SK-N-SH (cell line): ENCODE data around the gene MAP1A. TPM values are rescaled to one million over a fixed set of nuclear protein-coding genes. Genes with fewer than 3 reads are reported as not detected.

ENCODE experiments used
- CTCF ChIA-PET: fragments of 300-600, 350-600 bp; formaldehyde crosslinking; extraction: SDS; loops from one replicate; lab custom pipeline; 2021; lab: Yijun Ruan, JAX
- POLR2A ChIA-PET: fragments of 350-600 bp; sonication (Branson Sonifier 250); formaldehyde crosslinking; extraction: SDS; loops from one replicate; lab custom pipeline; 2020; ENCODE audit warnings: antibody characterized with exemption, inconsistent platforms; lab: Yijun Ruan, JAX
- DNase-seq: peaks from one replicate; pipeline ENCODE4 v3.0.0; 2012
- H2AFZ ChIP-seq: fragments of 200-600 bp; sonication (generic); 2 replicates; pipeline ENCODE4 v1.8.1; 2016; ENCODE audit warnings: antibody characterized with exemption, mild to moderate bottlenecking, low read depth
- H3F3A ChIP-seq: fragments of 200-600 bp; sonication (generic); replicated peaks from 2 replicates; pipeline ENCODE3; 2016; ENCODE audit warnings: antibody characterized with exemption, mild to moderate bottlenecking; ENCODE audit not compliant: insufficient read depth
- H3K27ac ChIP-seq, 2 experiments: fragments of 200-500 bp in 1 of 2; fragments of 200-600 bp in 1 of 2; sonication (Bioruptor generic) in 1 of 2; sonication (generic), shearing (Covaris generic) in 1 of 2; 2 replicates each; pipeline versions ENCODE4 v1.5.1 to v1.6.1; 2014 to 2016; ENCODE audit warnings: low read depth in 2 of 2, inconsistent platforms in 1 of 2, low read length in 1 of 2, mild to moderate bottlenecking in 1 of 2, mixed read lengths in 1 of 2
- H3K27me3 ChIP-seq: fragments of 200-600 bp; sonication (generic), shearing (Covaris generic); 2 replicates; pipeline ENCODE4 v1.6.1; 2016; ENCODE audit warnings: mixed run types; ENCODE audit not compliant: insufficient read depth
- H3K36me3 ChIP-seq, 2 experiments: fragments of 200-500 bp in 1 of 2; fragments of 200-600 bp in 1 of 2; sonication (Bioruptor generic) in 1 of 2; sonication (generic) in 1 of 2; replicated peaks in 1 of 2; 2 replicates each; pipeline versions ENCODE3 to v1.5.1; 2014 to 2016; ENCODE audit warnings: low read length in 1 of 2, mild to moderate bottlenecking in 1 of 2; ENCODE audit not compliant: insufficient read depth in 2 of 2, control insufficient read depth in 1 of 2
- H3K4me1 ChIP-seq, 2 experiments: fragments of 200-500 bp in 1 of 2; fragments of 200-600 bp in 1 of 2; sonication (Bioruptor generic) in 1 of 2; sonication (generic), shearing (Covaris generic) in 1 of 2; 2 replicates each; pipeline versions ENCODE4 v1.5.1 to v1.6.1; 2014 to 2016; ENCODE audit warnings: low read depth in 1 of 2, low read length in 1 of 2, mixed run types in 1 of 2; ENCODE audit not compliant: insufficient read depth in 2 of 2, control insufficient read depth in 1 of 2
- H3K4me2 ChIP-seq: fragments of 200-600 bp; sonication (generic), shearing (Covaris generic); 2 replicates; pipeline ENCODE4 v1.6.1; 2017; ENCODE audit warnings: mixed run types
- H3K4me3 ChIP-seq, 2 experiments: fragments of 200-500 bp in 1 of 2; fragments of 200-600 bp in 1 of 2; sonication (Bioruptor generic) in 1 of 2; sonication (generic), shearing (Covaris generic) in 1 of 2; 2 replicates each; pipeline versions ENCODE4 v1.5.1 to v1.8.1; 2014 to 2016; ENCODE audit warnings: low read depth in 2 of 2, inconsistent platforms in 1 of 2, low read length in 1 of 2, mild to moderate bottlenecking in 1 of 2, mixed read lengths in 1 of 2, moderate library complexity in 1 of 2
- H3K79me2 ChIP-seq: fragments of 200-600 bp; sonication (generic); 2 replicates; pipeline ENCODE4 v1.8.1; 2017; ENCODE audit warnings: mild to moderate bottlenecking; ENCODE audit not compliant: insufficient read depth
- H3K9ac ChIP-seq: fragments of 200-600 bp; sonication (generic); 2 replicates; pipeline ENCODE4 v1.6.1; 2017; ENCODE audit warnings: mixed run types
- H3K9me2 ChIP-seq: fragments of 200-600 bp; sonication (generic); 2 replicates; pipeline ENCODE4 v1.6.1; 2017; ENCODE audit warnings: mixed run types
- H3K9me3 ChIP-seq: fragments of 200-600 bp; sonication (generic); 2 replicates; pipeline ENCODE4 v1.6.1; 2017; ENCODE audit warnings: mixed run types, mild to moderate bottlenecking, moderate library complexity
- H4K20me1 ChIP-seq: fragments of 200-600 bp; sonication (generic); 2 replicates; pipeline ENCODE4 v1.6.1; 2017; ENCODE audit warnings: mild to moderate bottlenecking, mixed run types; ENCODE audit not compliant: insufficient read depth
- CHD2 ChIP-seq: fragments of 150-350 bp; IDR thresholded peaks from 2 replicates; pipeline ENCODE4 v1.6.1; 2018; ENCODE audit warnings: low read length; ENCODE audit not compliant: partially characterized antibody
- EP300 ChIP-seq, 2 experiments: IDR thresholded peaks; 2 replicates each; pipeline versions ENCODE4 v1.4.0 to v1.6.1; 2012; ENCODE audit warnings: borderline replicate concordance in 1 of 2, low read depth in 1 of 2, low read length in 1 of 2
- FOSL2 ChIP-seq: IDR thresholded peaks from 2 replicates; pipeline ENCODE4 v1.4.0; 2012; ENCODE audit warnings: low read depth, mild to moderate bottlenecking, moderate library complexity, borderline replicate concordance
- FOXM1 ChIP-seq: IDR thresholded peaks from 2 replicates; pipeline ENCODE4 v1.4.0; 2012; ENCODE audit warnings: low read depth, mild to moderate bottlenecking
- GATA2 ChIP-seq: sonication (generic); formaldehyde crosslinking; IDR thresholded peaks from 2 replicates; pipeline ENCODE4 v1.5.0; 2020; ENCODE audit warnings: mild to moderate bottlenecking, missing genetic modification reagents
- JUND ChIP-seq: IDR thresholded peaks from 2 replicates; pipeline ENCODE4 v1.4.0; 2012
- MXI1 ChIP-seq: IDR thresholded peaks from 2 replicates; pipeline ENCODE4 v1.6.1; 2012; ENCODE audit warnings: mild to moderate bottlenecking, low read depth, low read length, improper control_type of control experiment
- POLR2AphosphoS5 ChIP-seq: IDR thresholded peaks from 2 replicates; pipeline ENCODE4 v1.6.1; 2012; ENCODE audit warnings: low read depth, low read length
- RAD21 ChIP-seq: IDR thresholded peaks from 2 replicates; pipeline ENCODE4 v1.6.1; 2012; ENCODE audit warnings: mild to moderate bottlenecking, low read length
- RFX5 ChIP-seq: IDR thresholded peaks from 2 replicates; pipeline ENCODE4 v1.6.1; 2012; ENCODE audit warnings: mild to moderate bottlenecking, improper control_type of control experiment, low read length
- RXRA ChIP-seq: IDR thresholded peaks from 2 replicates; pipeline ENCODE4 v1.4.0; 2012; ENCODE audit warnings: low read depth, mild to moderate bottlenecking, borderline replicate concordance
- SIN3A ChIP-seq: IDR thresholded peaks from 2 replicates; pipeline ENCODE4 v1.6.1; 2012; ENCODE audit warnings: low read depth, mild to moderate bottlenecking, low read length, moderate library complexity, borderline replicate concordance
- YY1 ChIP-seq: IDR thresholded peaks from 2 replicates; pipeline ENCODE4 v1.4.0; 2012; ENCODE audit warnings: low read depth, mild to moderate bottlenecking
- WGBS: methylation state at CpG from one replicate; pipeline ENCODE4 v1.1.6; 2017; ENCODE audit warnings: low lambda C conversion rate; 5-methylcytosine and 5-hydroxymethylcytosine counted together
- polyA plus RNA-seq, 3 experiments: library from polyadenylated mRNA; depleted of rRNA; stranded (reverse); fragments of >200 nt; gene quantifications; 2 replicates each; pipeline ENCODE4 v1.2.3, GENCODE V29; 2012
- TF ChIP-seq, protein P1 (sequence below): IDR thresholded peaks from 2 replicates; pipeline ENCODE4 v1.4.0; 2012; ENCODE audit warnings: low read depth
- TF ChIP-seq, protein P2 (sequence below): IDR thresholded peaks from 2 replicates; pipeline ENCODE4 v1.6.1; 2012; ENCODE audit warnings: mild to moderate bottlenecking, low read depth, low read length, moderate library complexity
- TF ChIP-seq, protein P3 (sequence below): fragments of 150-350 bp; IDR thresholded peaks from 2 replicates; pipeline ENCODE4 v1.6.1; 2017; ENCODE audit warnings: antibody characterized with exemption, low read length, low read depth, borderline replicate concordance

The MAP1A gene
- polyA plus RNA-seq, 1 of the 3 experiments (the other 2 are of a cell fraction), result 6.0 TPM

DNA sequence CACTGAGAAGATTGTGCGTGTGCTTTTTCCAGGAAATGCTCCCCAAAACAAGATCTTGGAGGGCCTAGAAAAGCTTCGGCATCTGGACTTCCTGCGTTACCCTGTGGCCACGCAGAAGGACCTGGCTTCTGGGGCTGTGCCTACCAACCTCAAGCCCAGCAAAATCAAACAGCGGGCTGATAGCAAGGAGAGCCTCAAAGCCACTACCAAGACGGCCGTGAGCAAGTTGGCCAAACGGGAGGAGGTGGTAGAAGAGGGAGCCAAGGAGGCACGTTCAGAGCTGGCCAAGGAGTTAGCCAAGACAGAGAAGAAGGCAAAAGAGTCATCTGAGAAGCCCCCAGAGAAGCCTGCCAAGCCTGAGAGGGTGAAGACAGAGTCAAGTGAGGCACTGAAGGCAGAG is 4.8 kb downstream of the MAP1A start:
- H3K9me2 ChIP-seq, result no peaks in the 10 kb centered on the region
- peaks cover 4 to 20% of the 10 kb centered on the region in 2 experiments; a peak in 2 of 4 replicates for H3K4me1 ChIP-seq
- TF ChIP-seq RXRA, result no peak
- no peaks in the 10 kb centered on the region for H3K9me3 ChIP-seq
- peaks cover 13 to 51% of the 10 kb centered on the region in 2 experiments for H3K36me3 ChIP-seq
- H2AFZ ChIP-seq, result no peak overlapping the region
- CTCF ChIA-PET, result interaction anchor here (1.6 kb wide), 1 partner anchor 8 kb away, joined by 5 read pairs; no protein-coding TSS in a partner anchor
- no peak overlapping the region for H3K4me3 ChIP-seq
- no peak for DNase-seq
- no peak overlapping the region for H3K4me2 ChIP-seq
- 0 out of 2 replicates have a peak, but pooled peaks cover 7% of the 10 kb centered on the region for H3K79me2 ChIP-seq
- POLR2A ChIA-PET, result interaction anchor here (0.6 to 1.1 kb wide), 2 partner anchors 11 to 36 kb away, joined by 3 to 4 read pairs; no protein-coding TSS in a partner anchor
- no peak overlapping the region for H3K27ac ChIP-seq
- no peaks in the 10 kb centered on the region for H3K27me3 ChIP-seq
- 84% methylated on average over 9 of the region's 9 CpGs for WGBS
- no peak overlapping the region for H3K9ac ChIP-seq
- H4K20me1 ChIP-seq, result no peaks in the 10 kb centered on the region
- H3F3A ChIP-seq, result no peaks in the 10 kb centered on the region

DNA sequence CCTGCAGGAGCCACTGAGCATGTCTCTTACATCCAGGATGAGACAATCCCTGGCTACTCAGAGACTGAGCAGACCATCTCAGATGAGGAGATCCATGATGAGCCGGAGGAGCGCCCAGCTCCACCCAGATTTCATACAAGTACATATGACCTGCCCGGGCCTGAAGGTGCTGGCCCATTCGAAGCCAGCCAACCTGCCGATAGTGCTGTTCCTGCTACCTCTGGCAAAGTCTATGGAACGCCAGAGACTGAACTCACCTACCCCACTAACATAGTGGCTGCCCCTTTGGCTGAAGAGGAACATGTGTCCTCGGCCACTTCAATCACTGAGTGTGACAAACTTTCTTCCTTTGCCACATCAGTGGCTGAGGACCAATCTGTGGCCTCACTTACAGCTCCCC is 6.2 kb downstream of the MAP1A start:
- H3K36me3 ChIP-seq, result peaks cover 13 to 51% of the 10 kb centered on the region in 2 experiments
- WGBS, result 96% methylated on average over 6 of the region's 7 CpGs
- H2AFZ ChIP-seq, result no peak overlapping the region
- no peak overlapping the region for H3K4me3 ChIP-seq
- POLR2A ChIA-PET, result interaction anchor here (1.1 kb wide), 1 partner anchor 13 kb away, joined by 4 read pairs; no protein-coding TSS in a partner anchor
- no peak for DNase-seq
- no peak overlapping the region for H3K4me2 ChIP-seq
- no peaks in the 10 kb centered on the region for H3K9me2 ChIP-seq
- no peaks in the 10 kb centered on the region for H3K27me3 ChIP-seq
- no peak overlapping the region for H3K27ac ChIP-seq
- CTCF ChIA-PET, result interaction anchor here (1.5 to 1.6 kb wide), 2 partner anchors 10 to 19 kb away, joined by 4 to 5 read pairs; no protein-coding TSS in a partner anchor
- H3K9me3 ChIP-seq, result no peaks in the 10 kb centered on the region
- no peaks in the 10 kb centered on the region for H4K20me1 ChIP-seq
- 0 out of 2 replicates have a peak, but pooled peaks cover 7% of the 10 kb centered on the region for H3K79me2 ChIP-seq
- TF ChIP-seq, protein P1, sequence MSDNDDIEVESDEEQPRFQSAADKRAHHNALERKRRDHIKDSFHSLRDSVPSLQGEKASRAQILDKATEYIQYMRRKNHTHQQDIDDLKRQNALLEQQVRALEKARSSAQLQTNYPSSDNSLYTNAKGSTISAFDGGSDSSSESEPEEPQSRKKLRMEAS, result no peak
- no peak for TF ChIP-seq RAD21
- TF ChIP-seq SIN3A, result no peak
- no peak for TF ChIP-seq JUND
- TF ChIP-seq, protein P2, sequence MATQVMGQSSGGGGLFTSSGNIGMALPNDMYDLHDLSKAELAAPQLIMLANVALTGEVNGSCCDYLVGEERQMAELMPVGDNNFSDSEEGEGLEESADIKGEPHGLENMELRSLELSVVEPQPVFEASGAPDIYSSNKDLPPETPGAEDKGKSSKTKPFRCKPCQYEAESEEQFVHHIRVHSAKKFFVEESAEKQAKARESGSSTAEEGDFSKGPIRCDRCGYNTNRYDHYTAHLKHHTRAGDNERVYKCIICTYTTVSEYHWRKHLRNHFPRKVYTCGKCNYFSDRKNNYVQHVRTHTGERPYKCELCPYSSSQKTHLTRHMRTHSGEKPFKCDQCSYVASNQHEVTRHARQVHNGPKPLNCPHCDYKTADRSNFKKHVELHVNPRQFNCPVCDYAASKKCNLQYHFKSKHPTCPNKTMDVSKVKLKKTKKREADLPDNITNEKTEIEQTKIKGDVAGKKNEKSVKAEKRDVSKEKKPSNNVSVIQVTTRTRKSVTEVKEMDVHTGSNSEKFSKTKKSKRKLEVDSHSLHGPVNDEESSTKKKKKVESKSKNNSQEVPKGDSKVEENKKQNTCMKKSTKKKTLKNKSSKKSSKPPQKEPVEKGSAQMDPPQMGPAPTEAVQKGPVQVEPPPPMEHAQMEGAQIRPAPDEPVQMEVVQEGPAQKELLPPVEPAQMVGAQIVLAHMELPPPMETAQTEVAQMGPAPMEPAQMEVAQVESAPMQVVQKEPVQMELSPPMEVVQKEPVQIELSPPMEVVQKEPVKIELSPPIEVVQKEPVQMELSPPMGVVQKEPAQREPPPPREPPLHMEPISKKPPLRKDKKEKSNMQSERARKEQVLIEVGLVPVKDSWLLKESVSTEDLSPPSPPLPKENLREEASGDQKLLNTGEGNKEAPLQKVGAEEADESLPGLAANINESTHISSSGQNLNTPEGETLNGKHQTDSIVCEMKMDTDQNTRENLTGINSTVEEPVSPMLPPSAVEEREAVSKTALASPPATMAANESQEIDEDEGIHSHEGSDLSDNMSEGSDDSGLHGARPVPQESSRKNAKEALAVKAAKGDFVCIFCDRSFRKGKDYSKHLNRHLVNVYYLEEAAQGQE, result no peak
- TF ChIP-seq RFX5, result no peak
- TF ChIP-seq MXI1, result no peak
- no peak for TF ChIP-seq POLR2AphosphoS5
- no peak for TF ChIP-seq YY1
- TF ChIP-seq CHD2, result no peak
- TF ChIP-seq, protein P3, sequence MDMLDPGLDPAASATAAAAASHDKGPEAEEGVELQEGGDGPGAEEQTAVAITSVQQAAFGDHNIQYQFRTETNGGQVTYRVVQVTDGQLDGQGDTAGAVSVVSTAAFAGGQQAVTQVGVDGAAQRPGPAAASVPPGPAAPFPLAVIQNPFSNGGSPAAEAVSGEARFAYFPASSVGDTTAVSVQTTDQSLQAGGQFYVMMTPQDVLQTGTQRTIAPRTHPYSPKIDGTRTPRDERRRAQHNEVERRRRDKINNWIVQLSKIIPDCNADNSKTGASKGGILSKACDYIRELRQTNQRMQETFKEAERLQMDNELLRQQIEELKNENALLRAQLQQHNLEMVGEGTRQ, result no peak
- TF ChIP-seq FOSL2, result no peak
- no peak for TF ChIP-seq GATA2
- TF ChIP-seq FOXM1, result no peak
- TF ChIP-seq EP300 (IDR thresholded peaks at IDR 0.05; ENCODE audit: borderline replicate concordance in 1 of 2, low read depth in 1 of 2, low read length in 1 of 2), result no peak
- no peaks in the 10 kb centered on the region for H3F3A ChIP-seq
- no peak overlapping the region for H3K9ac ChIP-seq
- peaks cover 4 to 11% of the 10 kb centered on the region in 2 experiments; a peak in 2 of 4 replicates for H3K4me1 ChIP-seq
